B cell (primary cell): ENCODE measurements around the gene SMU1.

Experiments used
- CTCF ChIP-seq: fragments of 200-600 bp; IDR thresholded peaks from one replicate; pipeline ENCODE4 v1.8.0; 2022; ENCODE audit warnings: antibody characterized with exemption, mild to moderate bottlenecking
- EZH2 ChIP-seq: IDR thresholded peaks from 2 replicates; pipeline ENCODE4 v1.6.1; 2012; ENCODE audit warnings: borderline replicate concordance, low read depth, mild to moderate bottlenecking, moderate library complexity, low read length; ENCODE audit not compliant: insufficient read depth, poor library complexity, severe bottlenecking

GRCh38 chr9:33017283-33018041, 59.0 kb downstream of the SMU1 start:
- TF ChIP-seq CTCF (no peak), EZH2 (no peak)
